Hepatocyte (in vitro differentiated cells): ENCODE data around the gene FHOD3. TPM values are rescaled to one million over a fixed set of nuclear protein-coding genes. Genes with fewer than 3 reads are reported as not detected.
A peak's percentile ranks its signal among the peaks of the same experiment; 100 is the strongest.

Experiments used
- DNase-seq: peaks from one replicate; pipeline ENCODE4 v3.0.0-alpha.2; 2016; ENCODE audit warnings: low spot score
- H2AFZ ChIP-seq: fragments of 200-600 bp; sonication (generic); 2 replicates; pipeline ENCODE4 v1.6.0; 2016; ENCODE audit warnings: antibody characterized with exemption, mild to moderate bottlenecking
- H3K27ac ChIP-seq: fragments of 200-600 bp; sonication (generic); 2 replicates; pipeline ENCODE4 v1.5.1; 2016; ENCODE audit warnings: mild to moderate bottlenecking
- H3K27me3 ChIP-seq: fragments of 200-600 bp; sonication (generic); 2 replicates; pipeline ENCODE4 v1.6.1; 2016
- H3K36me3 ChIP-seq: fragments of 200-600 bp; sonication (generic); replicated peaks from 2 replicates; pipeline ENCODE4 v1.5.1; 2016; ENCODE audit warnings: low read depth; ENCODE audit not compliant: insufficient read depth
- H3K4me1 ChIP-seq: fragments of 200-600 bp; sonication (generic); 2 replicates; pipeline ENCODE4 v1.5.1; 2016; ENCODE audit warnings: mild to moderate bottlenecking, moderate library complexity; ENCODE audit not compliant: insufficient read depth
- H3K4me2 ChIP-seq: fragments of 200-600 bp; sonication (generic); 2 replicates; pipeline ENCODE4 v1.6.0; 2016
- H3K4me3 ChIP-seq: fragments of 200-600 bp; sonication (generic); 2 replicates; pipeline ENCODE4 v1.5.1; 2016; ENCODE audit warnings: mild to moderate bottlenecking
- H3K79me2 ChIP-seq: fragments of 200-600 bp; sonication (generic); 2 replicates; pipeline ENCODE4 v1.6.0; 2017; ENCODE audit warnings: mild to moderate bottlenecking
- H3K9me2 ChIP-seq: fragments of 200-600 bp; sonication (generic); replicated peaks from 2 replicates; pipeline ENCODE4 v1.6.0; 2017; ENCODE audit warnings: mild to moderate bottlenecking; ENCODE audit not compliant: insufficient read depth
- H3K9me3 ChIP-seq: fragments of 200-600 bp; sonication (generic); 2 replicates; pipeline ENCODE4 v1.5.1; 2016; ENCODE audit warnings: low read depth, mild to moderate bottlenecking
- H4K20me1 ChIP-seq: fragments of 200-600 bp; sonication (generic); 2 replicates; pipeline ENCODE4 v1.6.0; 2016; ENCODE audit warnings: mild to moderate bottlenecking; ENCODE audit not compliant: insufficient read depth, poor library complexity, severe bottlenecking
- CTCF ChIP-seq: fragments of 200-600 bp; sonication (generic); IDR thresholded peaks from 2 replicates; pipeline ENCODE4 v1.5.1; 2016; ENCODE audit warnings: antibody characterized with exemption, mild to moderate bottlenecking; ENCODE audit not compliant: poor library complexity
- EZH2 ChIP-seq: fragments of 200-600 bp; sonication (generic); IDR thresholded peaks from 2 replicates; pipeline ENCODE4 v1.6.1; 2016; ENCODE audit warnings: antibody characterized with exemption, mild to moderate bottlenecking, borderline replicate concordance
- EZH2phosphoT487 ChIP-seq: fragments of 200-600 bp; sonication (generic); IDR thresholded peaks from one replicate; pipeline ENCODE4 v1.6.1; 2018; ENCODE audit warnings: antibody characterized with exemption, mild to moderate bottlenecking, low read depth, moderate library complexity; ENCODE audit not compliant: unreplicated experiment, severe bottlenecking
- WGBS: methylation state at CpG from one replicate; pipeline ENCODE4 v1.1.6; 2016; ENCODE audit warnings: low lambda C conversion rate; ENCODE audit errors: missing lambda C conversion rate; 5-methylcytosine and 5-hydroxymethylcytosine counted together
- polyA plus RNA-seq: library from polyadenylated mRNA; unstranded; fragments of >200 nt; fragmentation: Nextera tagmentation; extraction: Ambion mirVana; gene quantifications from 2 replicates; pipeline ENCODE4 v1.2.1, GENCODE V29; 2016
- total RNA-seq: library from RNA; depleted of rRNA; stranded (reverse); fragments of >200 nt; gene quantifications from 2 replicates; pipeline ENCODE4 v1.2.3, GENCODE V29; 2014

Gene FHOD3
- total and polyA plus RNA-seq, 2 experiments from 2014 or later, result 1.7 to 2.7 TPM

DNA sequence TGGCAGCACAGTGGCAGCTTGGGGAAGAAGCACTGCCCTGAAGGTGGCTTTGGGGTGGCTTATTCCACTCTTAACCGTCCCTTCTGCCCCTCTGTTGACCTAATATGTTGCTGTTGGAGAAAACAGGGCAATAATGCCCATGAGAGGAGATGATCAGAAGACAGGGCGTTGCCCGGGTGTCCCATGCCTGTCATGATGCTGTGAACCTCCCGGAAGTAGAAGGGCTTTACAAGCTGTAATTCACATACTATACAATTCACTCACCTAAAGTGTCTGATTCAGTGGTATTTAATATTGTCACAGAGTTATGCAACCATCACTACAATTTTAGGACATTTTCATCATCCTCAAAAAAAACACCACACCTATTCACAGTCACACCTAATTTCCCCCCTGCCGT lies 112.3 kb downstream of the FHOD3 start:
- DNase-seq, result no peak
- no peaks in the 10 kb centered on the region for H3K36me3 ChIP-seq
- no peaks in the 10 kb centered on the region for H3K4me1 ChIP-seq
- no peaks in the 10 kb centered on the region for H3K9me3 ChIP-seq
- H3K79me2 ChIP-seq, result no peaks in the 10 kb centered on the region
- H4K20me1 ChIP-seq, result no peaks in the 10 kb centered on the region
- H3K4me2 ChIP-seq, result no peak overlapping the region
- H3K27me3 ChIP-seq, result no peaks in the 10 kb centered on the region
- no peak overlapping the region for H2AFZ ChIP-seq
- H3K9me2 ChIP-seq, result no peaks in the 10 kb centered on the region
- H3K27ac ChIP-seq, result no peak overlapping the region
- no peak for TF ChIP-seq EZH2phosphoT487
- TF ChIP-seq EZH2, result no peak
- TF ChIP-seq CTCF, result no peak
- 83% methylated on average over 5 of the region's 5 CpGs for WGBS
- no peak overlapping the region for H3K4me3 ChIP-seq

- Histone ChIP-seq H3K4me2 (no peak overlapping the region), H3K4me3 (no peak overlapping the region), H3K79me2 (no peaks in the 10 kb centered on the region), H3K27ac (no peak overlapping the region), H3K4me1 (no peaks in the 10 kb centered on the region), H3K9me2 (no peaks in the 10 kb centered on the region), H3K9me3 (no peaks in the 10 kb centered on the region), H3K36me3 (no peaks in the 10 kb centered on the region), H2AFZ (no peak overlapping the region), H4K20me1 (no peaks in the 10 kb centered on the region), H3K27me3 (no peaks in the 10 kb centered on the region)
- TF ChIP-seq CTCF, result no peak
- no peak for TF ChIP-seq EZH2phosphoT487
- TF ChIP-seq EZH2, result no peak
- whole genome bisulfite sequencing, result 89% methylated on average over 3 of the region's 3 CpGs
- no peak for DNase-seq
Measured at GRCh38 chr18:36410346-36410745, 112.8 kb downstream of the FHOD3 start.

DNA sequence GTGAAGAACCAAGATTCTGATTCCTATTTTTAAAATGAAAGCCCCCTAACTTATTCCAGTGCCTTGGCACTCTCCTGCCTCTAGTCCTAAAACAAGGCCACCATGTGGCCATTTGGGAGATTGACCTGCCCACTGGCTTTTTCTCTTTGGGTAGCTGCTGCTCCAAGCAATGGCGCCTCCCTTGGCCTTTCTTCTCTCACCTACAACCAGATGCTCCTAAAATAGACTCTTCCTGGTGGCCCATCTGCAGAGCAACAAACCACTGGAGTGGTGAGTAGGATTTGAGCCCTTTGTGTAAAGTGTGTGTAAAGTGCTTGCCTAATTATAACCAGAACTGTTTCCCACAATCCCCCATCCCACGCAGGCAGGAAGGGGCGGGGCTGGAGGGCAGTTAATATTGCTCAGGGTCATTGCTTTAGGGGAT lies 114.2 kb downstream of the FHOD3 start:
- Histone ChIP-seq H3K27ac (no peak overlapping the region), H3K79me2 (no peaks in the 10 kb centered on the region), H3K9me2 (no peaks in the 10 kb centered on the region), H3K4me1 (no peaks in the 10 kb centered on the region), H3K9me3 (no peaks in the 10 kb centered on the region), H3K36me3 (no peaks in the 10 kb centered on the region), H4K20me1 (no peaks in the 10 kb centered on the region), H3K4me3 (no peak overlapping the region), H3K4me2 (no peak overlapping the region), H3K27me3 (no peaks in the 10 kb centered on the region), H2AFZ (no peak overlapping the region)
- no peak for TF ChIP-seq EZH2phosphoT487
- no peak for TF ChIP-seq EZH2
- TF ChIP-seq CTCF, result no peak
- 62% methylated on average over 3 of the region's 3 CpGs for WGBS
- no peak for DNase-seq

DNA sequence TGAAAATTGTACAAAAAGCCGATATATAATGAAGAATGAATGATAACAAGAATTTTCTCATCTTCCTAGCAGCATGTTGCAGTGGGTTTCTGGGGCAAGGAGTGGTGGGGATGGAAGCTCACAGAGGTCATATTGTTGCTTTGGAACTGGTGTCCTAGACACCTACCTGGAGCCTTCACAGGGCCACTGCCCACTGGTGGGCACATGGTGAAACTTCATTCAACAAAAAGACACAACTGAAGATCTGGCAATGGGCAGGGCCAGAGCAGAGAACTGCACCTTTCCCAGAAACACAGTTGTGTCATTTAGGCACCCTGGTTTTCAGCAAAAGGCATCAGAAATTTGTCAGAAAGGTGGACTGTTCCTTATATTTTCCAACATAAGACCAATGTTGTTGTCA lies 115.3 kb downstream of the FHOD3 start:
- DNase-seq, result peak; percentile 28
- TF ChIP-seq CTCF (peak; percentile 25), EZH2 (no peak)
- no peaks in the 10 kb centered on the region for H3K9me2 ChIP-seq
- H3K79me2 ChIP-seq, result no peaks in the 10 kb centered on the region
- no peaks in the 10 kb centered on the region for H3K4me1 ChIP-seq
- no peaks in the 10 kb centered on the region for H3K27me3 ChIP-seq
- no peaks in the 10 kb centered on the region for H4K20me1 ChIP-seq
- H3K4me3 ChIP-seq, result no peak overlapping the region
- WGBS, result 97% methylated on average over 1 of the region's 1 CpG
- H3K27ac ChIP-seq, result no peak overlapping the region
- H3K36me3 ChIP-seq, result no peaks in the 10 kb centered on the region
- no peak overlapping the region for H2AFZ ChIP-seq
- no peak overlapping the region for H3K4me2 ChIP-seq
- H3K9me3 ChIP-seq, result no peaks in the 10 kb centered on the region
